Esophagus (tissue), 2 donors: ENCODE data around the gene UQCR10. TPM values are rescaled to one million over a fixed set of nuclear protein-coding genes. Genes with fewer than 3 reads are reported as not detected.

Experiments used
- H3K27ac ChIP-seq, 2 donors: one replicate each; pipeline ENCODE4 v1.5.1; 2013; ENCODE audit warnings: low read depth in 2 of 2, mild to moderate bottlenecking in 2 of 2, inconsistent platforms in 1 of 2, low read length in 1 of 2, moderate library complexity in 1 of 2
- H3K27me3 ChIP-seq, 2 donors: one replicate each; pipeline ENCODE4 v1.6.1; 2013; ENCODE audit warnings: low read length in 2 of 2, control low read depth in 1 of 2, mild to moderate bottlenecking in 1 of 2; ENCODE audit not compliant: insufficient read depth in 2 of 2, control insufficient read depth in 1 of 2
- H3K36me3 ChIP-seq, 2 donors: one replicate each; pipeline ENCODE4 v1.6.1; 2013; ENCODE audit warnings: low read length in 1 of 2; ENCODE audit not compliant: control insufficient read depth in 2 of 2, insufficient read depth in 2 of 2
- H3K4me1 ChIP-seq, 2 donors: one replicate each; pipeline ENCODE4 v1.6.1; 2013; ENCODE audit warnings: low read length in 1 of 2; ENCODE audit not compliant: control insufficient read depth in 2 of 2, insufficient read depth in 2 of 2
- H3K4me3 ChIP-seq, 2 donors: one replicate each; pipeline ENCODE4 v1.5.1; 2013; ENCODE audit warnings: low read length in 2 of 2, mild to moderate bottlenecking in 2 of 2, low read depth in 1 of 2, moderate library complexity in 1 of 2
- H3K9me3 ChIP-seq, 2 donors: one replicate each; pipeline ENCODE4 v1.6.1; 2013; ENCODE audit warnings: mild to moderate bottlenecking in 2 of 2, low read depth in 1 of 2, low read length in 1 of 2, moderate library complexity in 1 of 2; ENCODE audit not compliant: control insufficient read depth in 2 of 2, insufficient read depth in 1 of 2
- WGBS, 2 donors: extraction: QIAGEN DNeasy Blood & Tissue Kit; methylation state at CpG; one replicate each; pipeline ENCODE4 v1.1.7; 2013; 5-methylcytosine and 5-hydroxymethylcytosine counted together
- polyA plus RNA-seq, 2 donors: library from polyadenylated mRNA; stranded (reverse); fragments of 200-250 nt; gene quantifications; one replicate each; pipeline ENCODE4 v1.2.3, GENCODE V29; 2013
- donor health status: healthy with polysubstance abuse.
- donor health status: Bipolar disorder and iron deficiency.

Gene UQCR10
- polyA plus RNA-seq, 2 donors: 171 to 204 TPM

DNA sequence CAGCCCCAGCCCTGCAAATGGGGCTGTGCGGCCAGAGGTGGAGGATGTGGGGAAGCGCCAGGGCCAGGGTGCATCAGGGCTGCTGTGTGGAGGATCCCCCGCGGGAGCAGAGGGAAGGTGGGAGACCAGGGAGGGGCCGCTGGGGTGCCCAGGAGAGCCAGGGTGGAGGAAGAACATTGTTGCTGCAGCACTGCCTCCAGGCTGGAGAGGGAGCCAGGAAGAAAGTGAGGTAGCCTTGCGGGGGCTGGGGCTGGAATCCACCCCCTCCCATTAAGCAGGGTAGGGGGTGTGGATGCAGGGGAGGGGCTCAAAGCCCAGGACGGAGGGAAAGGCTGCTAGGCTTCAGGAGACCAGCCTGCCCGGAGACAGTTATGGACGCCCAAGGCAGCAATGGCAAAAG lies 32.3 kb upstream of the UQCR10 start:
- H3K9me3 ChIP-seq: no peaks in the 10 kb centered on the region
- H3K4me1 ChIP-seq: peaks cover 7 to 15% of the 10 kb centered on the region in 2 donors
- WGBS, 2 donors: 80 to 84% methylated on average over 9 of the region's 9 CpGs
- H3K4me3 ChIP-seq: no peak overlapping the region
- H3K36me3 ChIP-seq: peaks cover 0 to 22% of the 10 kb centered on the region in 2 donors
- no peaks in the 10 kb centered on the region for H3K27me3 ChIP-seq
- H3K27ac ChIP-seq: no peak overlapping the region

DNA sequence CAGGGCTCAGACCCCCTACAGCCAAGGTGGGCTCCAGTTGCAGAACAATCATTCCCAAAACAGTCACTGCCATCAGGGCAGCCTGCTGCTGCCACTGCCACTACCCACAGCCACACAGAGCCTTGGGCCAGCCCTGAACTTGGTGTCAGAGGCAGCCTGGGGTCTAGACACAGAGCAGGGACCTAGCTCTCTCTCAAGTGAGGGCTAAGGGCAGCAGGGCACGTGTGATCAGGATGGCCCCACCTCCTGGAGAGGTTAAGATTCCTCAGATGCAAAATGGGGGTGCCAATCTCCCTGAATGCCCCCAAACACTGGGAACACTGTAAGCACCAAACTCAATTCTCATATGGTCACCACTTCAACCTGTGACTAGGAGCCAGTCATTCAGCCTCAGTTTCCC lies 31.8 kb upstream of the UQCR10 start:
- H3K4me1 ChIP-seq: peaks cover 7 to 15% of the 10 kb centered on the region in 2 donors
- no peaks in the 10 kb centered on the region for H3K9me3 ChIP-seq
- WGBS, 2 donors: 71 to 73% methylated on average over 1 of the region's 1 CpG
- H3K27ac ChIP-seq: no peak overlapping the region
- H3K27me3 ChIP-seq: no peaks in the 10 kb centered on the region
- peaks cover 0 to 23% of the 10 kb centered on the region in 2 donors for H3K36me3 ChIP-seq
- no peak overlapping the region for H3K4me3 ChIP-seq

DNA sequence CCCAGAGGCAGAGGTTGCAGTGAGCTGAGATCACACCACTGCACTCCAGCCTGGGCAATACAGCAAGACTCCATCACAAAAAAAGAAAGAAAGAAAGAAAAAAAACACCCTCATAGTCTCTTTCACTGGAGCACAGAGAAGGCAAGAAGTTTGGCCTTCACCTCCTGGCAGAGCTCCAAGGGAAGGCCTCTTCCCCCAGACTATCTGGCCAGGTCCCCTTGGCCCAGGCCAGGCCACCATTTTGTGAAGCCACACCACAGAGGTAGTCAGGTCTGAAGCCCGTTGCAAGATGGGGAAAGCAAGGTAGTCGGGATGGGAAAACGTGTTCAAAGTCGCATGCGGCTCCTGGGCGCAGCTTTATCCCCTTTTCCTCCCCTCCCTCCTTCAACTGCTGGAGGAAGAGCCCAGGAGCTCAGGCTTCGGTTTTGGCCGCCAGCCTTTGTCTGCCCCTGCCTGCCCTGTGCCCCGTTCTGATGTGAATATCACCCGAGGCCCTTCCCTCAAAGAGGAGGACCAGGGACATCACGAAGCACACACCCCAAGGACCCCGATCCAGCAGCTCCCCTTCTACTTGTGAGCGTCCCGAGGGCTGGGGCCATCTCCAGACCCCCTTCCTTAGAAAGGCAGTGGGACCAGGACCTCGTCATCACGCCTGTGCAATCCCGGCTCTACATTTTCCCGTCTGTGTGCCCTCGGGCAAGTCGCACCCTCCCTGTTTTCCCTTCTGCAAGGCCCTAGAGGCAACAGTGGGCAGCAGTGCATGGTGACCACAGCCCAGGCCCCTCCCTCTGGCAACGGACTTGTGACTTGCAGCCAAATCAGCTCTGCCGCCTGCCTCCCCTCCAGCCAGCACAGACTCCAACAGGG lies 29.7 kb upstream of the UQCR10 start:
- Histone ChIP-seq H3K9me3 (no peaks in the 10 kb centered on the region), H3K36me3 (peaks cover 0 to 20% of the 10 kb centered on the region in 2 donors), H3K4me1 (peaks cover 11 to 18% of the 10 kb centered on the region in 2 donors), H3K27me3 (no peaks in the 10 kb centered on the region), H3K27ac (no peak overlapping the region), H3K4me3 (no peak overlapping the region)
- 82 to 86% methylated on average over 22 of the region's 22 CpGs for WGBS, 2 donors

DNA sequence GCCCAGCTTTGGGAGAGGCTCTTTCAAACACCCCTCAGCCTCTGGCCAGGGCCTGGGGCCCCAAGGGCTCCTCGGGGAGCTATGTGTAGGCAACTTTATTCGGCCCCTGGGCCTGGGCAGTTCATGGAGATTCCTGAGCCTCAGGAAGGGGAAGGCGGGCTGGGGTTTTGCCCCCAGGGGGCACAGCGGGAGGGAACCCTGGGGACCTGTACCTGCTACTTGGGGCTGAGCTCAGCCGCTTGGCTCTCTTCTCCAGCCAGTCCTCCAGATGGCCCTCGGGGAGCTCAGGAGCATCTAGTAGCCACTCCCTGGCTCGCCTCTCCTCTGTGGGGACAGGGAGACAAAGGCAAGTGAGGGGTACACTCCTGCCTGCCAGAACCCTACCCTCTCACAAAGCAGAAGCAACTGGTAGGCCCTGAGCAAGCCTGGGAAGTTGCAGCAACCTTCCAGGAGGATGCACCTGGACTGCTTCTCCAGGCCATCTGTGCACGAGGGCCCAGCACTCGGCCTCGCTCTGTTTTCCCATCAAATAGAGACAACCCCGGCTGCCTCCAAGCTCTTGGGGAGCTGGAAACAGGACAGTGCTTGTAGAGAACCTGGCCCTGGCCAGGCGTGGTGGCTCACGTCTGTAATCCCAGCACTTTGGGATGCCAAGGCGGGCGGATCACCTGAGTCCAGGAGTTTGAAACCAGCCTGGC lies 28.9 kb upstream of the UQCR10 start:
- Histone ChIP-seq H3K27ac (no peak overlapping the region), H3K27me3 (no peaks in the 10 kb centered on the region), H3K4me1 (peaks cover 8 to 16% of the 10 kb centered on the region in 2 donors), H3K9me3 (no peaks in the 10 kb centered on the region), H3K4me3 (no peak overlapping the region), H3K36me3 (peaks cover 0 to 20% of the 10 kb centered on the region in 2 donors)
- WGBS, 2 donors: 79 to 90% methylated on average over 14 to 15 of the region's 15 CpGs

DNA sequence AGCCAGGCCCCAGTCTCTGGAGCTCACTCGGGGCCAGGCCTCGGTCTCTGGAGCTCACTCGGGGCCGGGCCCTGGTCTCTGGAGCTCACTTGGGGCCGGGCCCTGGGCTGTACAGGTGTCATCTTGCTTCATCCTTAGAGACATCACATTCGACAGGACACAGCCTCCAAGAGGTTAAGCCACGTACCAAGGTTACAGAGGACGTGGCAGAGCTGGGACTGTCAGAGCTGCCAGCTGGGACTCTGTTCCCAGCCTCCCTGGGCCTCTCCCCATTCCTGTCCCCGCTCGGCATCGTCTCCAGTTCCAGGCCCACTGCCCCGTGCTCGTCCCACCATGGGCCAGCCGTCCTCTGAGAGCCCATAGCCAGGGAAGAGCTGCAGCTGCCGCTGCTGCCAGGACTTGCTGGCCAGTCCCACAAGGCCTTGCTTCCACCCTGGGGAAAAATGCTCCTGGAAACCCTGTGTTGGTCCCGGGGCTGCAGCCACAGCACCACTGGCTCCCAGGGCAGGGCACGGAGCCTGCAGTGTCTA lies 27.8 kb upstream of the UQCR10 start:
- no peak overlapping the region for H3K4me3 ChIP-seq
- peaks cover 4 to 9% of the 10 kb centered on the region in 2 donors for H3K4me1 ChIP-seq
- WGBS, 2 donors: 89 to 91% methylated on average over 17 of the region's 17 CpGs
- H3K27ac ChIP-seq: no peak overlapping the region
- no peaks in the 10 kb centered on the region for H3K27me3 ChIP-seq
- H3K36me3 ChIP-seq: peaks cover 0 to 15% of the 10 kb centered on the region in 2 donors
- H3K9me3 ChIP-seq: no peaks in the 10 kb centered on the region

DNA sequence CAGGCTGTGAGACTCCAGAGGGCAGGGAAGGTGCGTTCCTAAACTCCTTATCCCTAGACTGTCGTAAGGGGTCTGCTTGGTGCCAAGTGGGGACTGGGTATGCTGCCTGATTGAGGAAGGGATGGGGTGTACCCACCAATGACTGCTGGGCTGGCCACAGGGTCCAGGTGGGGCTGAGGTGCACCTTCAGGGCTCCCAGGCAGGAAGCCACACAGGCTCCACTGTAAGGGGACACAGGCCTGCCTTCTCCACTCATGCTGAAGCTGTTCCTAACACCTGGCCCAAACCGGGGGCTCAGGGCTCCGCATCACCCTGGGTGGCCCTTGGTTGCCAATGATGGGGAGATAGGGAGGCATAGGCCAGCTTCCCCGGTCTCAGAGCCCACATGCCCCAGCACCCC lies 27.0 kb upstream of the UQCR10 start:
- H3K36me3 ChIP-seq: peaks cover 0 to 16% of the 10 kb centered on the region in 2 donors
- WGBS, 2 donors: 95 to 96% methylated on average over 5 of the region's 5 CpGs
- no peak overlapping the region for H3K27ac ChIP-seq
- no peak overlapping the region for H3K4me3 ChIP-seq
- H3K4me1 ChIP-seq: peaks cover 6 to 11% of the 10 kb centered on the region in 2 donors
- no peaks in the 10 kb centered on the region for H3K27me3 ChIP-seq
- no peaks in the 10 kb centered on the region for H3K9me3 ChIP-seq

DNA sequence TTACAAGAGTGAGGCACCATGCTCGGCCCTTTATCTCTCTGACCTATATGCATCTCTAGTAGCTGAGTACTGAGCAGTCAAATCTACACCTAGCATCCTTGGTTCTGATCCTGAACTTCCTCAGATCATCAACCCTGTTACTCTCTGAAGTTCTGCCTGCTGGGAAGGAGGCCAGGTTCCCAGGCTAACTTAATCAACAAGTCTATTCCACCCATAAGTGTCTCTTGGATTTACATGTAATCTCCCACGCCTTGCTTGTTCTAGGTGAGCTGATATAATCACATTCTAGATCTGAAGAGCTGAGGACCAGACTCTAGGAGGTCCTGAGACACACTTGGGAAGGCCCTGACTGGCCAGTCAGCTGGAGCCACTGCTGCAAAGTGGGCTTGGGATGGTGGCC lies 25.2 kb upstream of the UQCR10 start:
- Histone ChIP-seq H3K36me3 (peaks cover 0 to 17% of the 10 kb centered on the region in 2 donors), H3K9me3 (no peaks in the 10 kb centered on the region), H3K27ac (no peak overlapping the region), H3K4me1 (peaks cover 7 to 16% of the 10 kb centered on the region in 2 donors), H3K27me3 (no peaks in the 10 kb centered on the region), H3K4me3 (no peak overlapping the region)
- 73 to 84% methylated on average over 2 of the region's 2 CpGs for WGBS, 2 donors

DNA sequence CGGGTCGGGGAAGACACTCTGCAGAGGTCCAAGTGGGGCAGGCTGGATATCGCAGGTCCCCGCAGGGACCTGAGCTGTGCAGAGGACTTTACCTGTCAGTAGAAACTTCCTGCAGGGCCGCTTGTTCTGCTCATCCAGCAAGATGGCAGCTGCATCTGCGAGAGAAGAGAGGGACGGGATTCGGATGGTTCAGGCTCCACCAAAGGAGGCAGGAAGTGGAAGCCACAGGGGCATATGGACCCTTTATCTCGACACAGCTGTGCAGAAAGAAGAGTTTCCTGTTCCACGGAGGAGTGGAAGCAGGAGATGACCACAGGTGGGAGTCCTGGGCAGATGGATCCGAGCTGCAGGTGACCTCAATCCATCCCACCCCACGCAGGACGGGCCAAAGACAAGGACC lies 24.8 kb upstream of the UQCR10 start:
- peaks cover under 1 to 17% of the 10 kb centered on the region in 2 donors for H3K36me3 ChIP-seq
- WGBS, 2 donors: 80 to 82% methylated on average over 13 of the region's 13 CpGs
- H3K4me3 ChIP-seq: no peak overlapping the region
- peaks cover 7 to 18% of the 10 kb centered on the region in 2 donors for H3K4me1 ChIP-seq
- H3K27ac ChIP-seq: no peak overlapping the region
- H3K27me3 ChIP-seq: no peaks in the 10 kb centered on the region
- no peaks in the 10 kb centered on the region for H3K9me3 ChIP-seq

DNA sequence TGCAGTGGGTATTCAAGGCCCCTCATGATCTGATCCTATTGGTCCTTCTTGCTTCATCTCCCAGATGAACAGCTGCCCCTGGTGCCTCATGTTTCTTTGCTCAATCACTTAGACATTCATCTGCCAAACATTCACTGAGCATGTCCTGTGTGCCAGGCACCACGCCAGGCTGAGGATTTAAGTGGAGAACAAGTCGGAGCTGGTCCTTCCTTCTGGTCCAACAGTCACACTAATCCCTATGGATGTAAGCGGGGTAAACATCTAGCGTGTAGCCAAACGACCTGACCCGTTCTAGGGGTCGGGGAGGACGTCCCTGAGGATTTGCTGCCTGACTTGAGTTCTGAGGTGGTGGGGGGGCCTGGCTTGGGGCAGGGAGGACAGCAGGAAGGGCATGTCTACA lies 22.3 kb upstream of the UQCR10 start:
- WGBS, 2 donors: 28 to 52% methylated on average over 8 of the region's 8 CpGs

More for the DNA sequence above, 22.3 kb upstream of the UQCR10 start:
- Histone ChIP-seq H3K4me3 (no peak overlapping the region), H3K9me3 (no peaks in the 10 kb centered on the region), H3K27me3 (no peaks in the 10 kb centered on the region), H3K27ac (no peak overlapping the region), H3K36me3 (peaks cover 6 to 13% of the 10 kb centered on the region in 2 donors), H3K4me1 (peaks cover 7 to 32% of the 10 kb centered on the region in 2 donors)
